ENCODE measurements around the gene SMG6.

Gene SMG6

GRCh38 chr17:2023256-2023655, 280.3 kb downstream of the SMG6 start:
- no peak for TF ChIP-seq CTCF (IDR thresholded peaks at IDR 0.05; ENCODE audit: extremely low read depth, insufficient read depth, missing control alignments)
- in situ Hi-C loops (cut with MboI; ENCODE audit: low pct_unique_long_range_greater_than_20kb, low sequenced_read_pairs, unreplicated experiment) = no loop called here
- no peak for DNase-seq (ENCODE audit: low spot score)

- no peak for DNase-seq (ENCODE audit: low spot score)
- TF ChIP-seq CTCF (IDR thresholded peaks at IDR 0.05; ENCODE audit: extremely low read depth, insufficient read depth, missing control alignments) = no peak
- in situ Hi-C loops (cut with MboI; ENCODE audit: low pct_unique_long_range_greater_than_20kb, low sequenced_read_pairs, unreplicated experiment) = no loop called here
Observed at GRCh38 chr17:2022647-2023240, 280.8 kb downstream of the SMG6 start.

GRCh38 chr17:2020721-2021120, 282.9 kb downstream of the SMG6 start:
- in situ Hi-C loops (cut with MboI; ENCODE audit: low pct_unique_long_range_greater_than_20kb, low sequenced_read_pairs, unreplicated experiment) = no loop called here
- TF ChIP-seq CTCF (IDR thresholded peaks at IDR 0.05; ENCODE audit: extremely low read depth, insufficient read depth, missing control alignments) = no peak
- no peak for DNase-seq (ENCODE audit: low spot score)

GRCh38 chr17:2019723-2020122, 283.9 kb downstream of the SMG6 start:
- in situ Hi-C loops (cut with MboI; ENCODE audit: low pct_unique_long_range_greater_than_20kb, low sequenced_read_pairs, unreplicated experiment) = no loop called here
- DNase-seq (ENCODE audit: low spot score) = no peak
- TF ChIP-seq CTCF (IDR thresholded peaks at IDR 0.05; ENCODE audit: extremely low read depth, insufficient read depth, missing control alignments) = no peak

- in situ Hi-C loops (cut with MboI; ENCODE audit: low pct_unique_long_range_greater_than_20kb, low sequenced_read_pairs, unreplicated experiment) = no loop called here
- no peak for DNase-seq (ENCODE audit: low spot score)
- no peak for TF ChIP-seq CTCF (IDR thresholded peaks at IDR 0.05; ENCODE audit: extremely low read depth, insufficient read depth, missing control alignments)
Observed at GRCh38 chr17:2018716-2019510, 284.7 kb downstream of the SMG6 start.

GRCh38 chr17:2017274-2017941, 286.2 kb downstream of the SMG6 start:
- no peak for TF ChIP-seq CTCF (IDR thresholded peaks at IDR 0.05; ENCODE audit: extremely low read depth, insufficient read depth, missing control alignments)
- DNase-seq (ENCODE audit: low spot score) = no peak
- in situ Hi-C loops (cut with MboI; ENCODE audit: low pct_unique_long_range_greater_than_20kb, low sequenced_read_pairs, unreplicated experiment) = no loop called here

Data from GM13977 (cell line).